H9 (cell line): Measurements from ENCODE around the gene MAP3K20. TPM values are rescaled to one million over a fixed set of nuclear protein-coding genes. Genes with fewer than 3 reads are reported as not detected.

Experiments
- DNase-seq: peaks from one replicate; pipeline ENCODE4 v3.0.0-alpha.2; 2017
- H2AFZ ChIP-seq: one replicate; pipeline ENCODE4 v1.6.1; 2013; ENCODE audit warnings: mild to moderate bottlenecking, low read length, control low read depth, moderate library complexity
- H2AK5ac ChIP-seq: 2 replicates; pipeline ENCODE4 v1.6.1; 2013; ENCODE audit warnings: low read length, control low read depth, mixed read lengths; ENCODE audit not compliant: insufficient read length
- H2BK120ac ChIP-seq: one replicate; pipeline ENCODE4 v1.6.1; 2013; ENCODE audit warnings: low read depth, mild to moderate bottlenecking, low read length, control low read depth, inconsistent platforms; ENCODE audit not compliant: poor library complexity, severe bottlenecking
- H2BK12ac ChIP-seq: 2 replicates; pipeline ENCODE4 v1.6.1; 2013; ENCODE audit warnings: low read length, control low read depth, mixed read lengths, low read depth; ENCODE audit not compliant: insufficient read length
- H2BK15ac ChIP-seq: 2 replicates; pipeline ENCODE4 v1.6.1; 2013; ENCODE audit warnings: low read depth, low read length, control low read depth
- H2BK20ac ChIP-seq: one replicate; pipeline ENCODE4 v1.6.1; 2013; ENCODE audit warnings: low read depth, mild to moderate bottlenecking, low read length, control low read depth, inconsistent platforms; ENCODE audit not compliant: poor library complexity, severe bottlenecking
- H2BK5ac ChIP-seq: 2 replicates; pipeline ENCODE4 v1.6.1; 2013; ENCODE audit warnings: low read length, control low read depth, mixed read lengths; ENCODE audit not compliant: insufficient read length
- H3K14ac ChIP-seq: 2 replicates; pipeline ENCODE4 v1.6.1; 2013; ENCODE audit warnings: low read length, control low read depth; ENCODE audit not compliant: insufficient read depth
- H3K18ac ChIP-seq: 2 replicates; pipeline ENCODE4 v1.6.1; 2013; ENCODE audit warnings: low read depth, mild to moderate bottlenecking, mixed read lengths, low read length, control low read depth; ENCODE audit not compliant: insufficient read length
- H3K23ac ChIP-seq: 2 replicates; pipeline ENCODE4 v1.6.1; 2013; ENCODE audit warnings: low read length, control low read depth, mixed read lengths, low read depth; ENCODE audit not compliant: insufficient read length
- H3K23me2 ChIP-seq: 2 replicates; pipeline ENCODE4 v1.6.1; 2013; ENCODE audit warnings: low read depth, mild to moderate bottlenecking, mixed read lengths, low read length, control low read depth; ENCODE audit not compliant: insufficient read length, poor library complexity, severe bottlenecking
- H3K27ac ChIP-seq: 2 replicates; pipeline ENCODE4 v1.5.1; 2013; ENCODE audit warnings: low read length, control low read depth, mixed read lengths, low read depth; ENCODE audit not compliant: insufficient read length
- H3K27me3 ChIP-seq: 2 replicates; pipeline ENCODE4 v1.6.1; 2013; ENCODE audit warnings: low read length, control low read depth, inconsistent platforms; ENCODE audit not compliant: insufficient read depth
- H3K4ac ChIP-seq: 2 replicates; pipeline ENCODE4 v1.6.1; 2013; ENCODE audit warnings: low read depth, mild to moderate bottlenecking, control low read depth, inconsistent platforms, low read length, moderate library complexity
- H3K4me1 ChIP-seq: 2 replicates; pipeline ENCODE4 v1.6.1; 2013; ENCODE audit warnings: low read length, control low read depth, inconsistent platforms; ENCODE audit not compliant: insufficient read depth
- H3K4me2 ChIP-seq: 2 replicates; pipeline ENCODE4 v1.6.1; 2013; ENCODE audit warnings: low read length, control low read depth, mixed read lengths; ENCODE audit not compliant: insufficient read length, insufficient read depth
- H3K56ac ChIP-seq: 2 replicates; pipeline ENCODE4 v1.6.1; 2013; ENCODE audit warnings: low read depth, mild to moderate bottlenecking, mixed read lengths, low read length, control low read depth; ENCODE audit not compliant: insufficient read length
- H3K79me1 ChIP-seq: 2 replicates; pipeline ENCODE4 v1.6.1; 2013; ENCODE audit warnings: low read depth, mild to moderate bottlenecking, moderate library complexity, low read length, control low read depth, inconsistent platforms; ENCODE audit not compliant: insufficient read depth, poor library complexity, severe bottlenecking
- H3K79me2 ChIP-seq: 2 replicates; pipeline ENCODE4 v1.6.1; 2013; ENCODE audit warnings: low read length, control low read depth, inconsistent platforms; ENCODE audit not compliant: insufficient read depth
- H3K9ac ChIP-seq: 2 replicates; pipeline ENCODE4 v1.6.1; 2013; ENCODE audit warnings: low read length, control low read depth, mixed read lengths; ENCODE audit not compliant: insufficient read length; ENCODE audit errors: extremely low read depth
- H3K9me3 ChIP-seq: one replicate; pipeline ENCODE4 v1.6.1; 2013; ENCODE audit warnings: low read depth, low read length, inconsistent platforms; ENCODE audit not compliant: control insufficient read depth
- H3T11ph ChIP-seq: one replicate; pipeline ENCODE4 v1.6.1; 2013; ENCODE audit warnings: mild to moderate bottlenecking, low read length, control low read depth, inconsistent platforms
- H4K20me1 ChIP-seq: one replicate; pipeline ENCODE4 v1.6.1; 2013; ENCODE audit not compliant: control insufficient read depth, insufficient read length, insufficient read depth
- H4K5ac ChIP-seq: 2 replicates; pipeline ENCODE4 v1.6.1; 2013; ENCODE audit warnings: low read depth, mild to moderate bottlenecking, mixed read lengths, low read length, control low read depth; ENCODE audit not compliant: insufficient read length
- H4K8ac ChIP-seq: replicated peaks from 2 replicates; pipeline ENCODE4 v1.6.1; 2013; ENCODE audit warnings: low read length, control low read depth, mixed read lengths, low read depth; ENCODE audit not compliant: insufficient read length
- H4K91ac ChIP-seq: 2 replicates; pipeline ENCODE4 v1.6.1; 2013; ENCODE audit warnings: low read depth, mild to moderate bottlenecking, moderate library complexity, mixed read lengths, low read length, control low read depth; ENCODE audit not compliant: insufficient read length
- H3K27ac Mint-ChIP-seq, 3 experiments: 2 replicates in 2 of 3; 3 replicates in 1 of 3; pipeline ENCODE4 v1.8.0; 2020 to 2021; ENCODE audit warnings: mixed read lengths in 3 of 3, mild to moderate bottlenecking in 1 of 3, moderate library complexity in 1 of 3
- H3K27me3 Mint-ChIP-seq: 2 replicates; pipeline ENCODE4 v1.8.0; 2021; ENCODE audit warnings: low read depth, mild to moderate bottlenecking, moderate library complexity, mixed read lengths
- H3K36me3 Mint-ChIP-seq, 3 experiments: 2 replicates in 2 of 3; 3 replicates in 1 of 3; pipeline ENCODE4 v1.8.0; 2020 to 2021; ENCODE audit warnings: low read depth in 3 of 3, mixed read lengths in 3 of 3; ENCODE audit not compliant: insufficient read depth in 1 of 3
- H3K4me1 Mint-ChIP-seq, 2 experiments: 2 replicates each; pipeline ENCODE4 v1.8.0; 2020; ENCODE audit warnings: mixed read lengths in 2 of 2
- H3K4me3 Mint-ChIP-seq, 2 experiments: 2 replicates in 1 of 2; 3 replicates in 1 of 2; pipeline ENCODE4 v1.8.0; 2020 to 2021; ENCODE audit warnings: mild to moderate bottlenecking in 2 of 2, mixed read lengths in 2 of 2, moderate library complexity in 1 of 2
- H3K9me3 Mint-ChIP-seq, 2 experiments: 2 replicates in 1 of 2; 3 replicates in 1 of 2; pipeline ENCODE4 v1.8.0; 2020; ENCODE audit warnings: mild to moderate bottlenecking in 2 of 2, mixed read lengths in 2 of 2, moderate library complexity in 1 of 2
- WGBS: extraction: QIAGEN DNeasy Blood & Tissue Kit; methylation state at CpG from one replicate; pipeline ENCODE4 v1.1.7; 2013; ENCODE audit warnings: missing lambda C conversion rate, low lambda C conversion rate, mixed read lengths; ENCODE audit not compliant: insufficient read length; ENCODE audit errors: extremely low coverage; 5-methylcytosine and 5-hydroxymethylcytosine counted together
- total RNA-seq: library from RNA; stranded (reverse); gene quantifications from 2 replicates; pipeline ENCODE4 v1.2.1, GENCODE V29; 2021
- TF ChIP-seq, protein P1 (sequence below): fragments of 200-600 bp; sonication (generic); conservative IDR thresholded peaks from 3 replicates; pipeline ENCODE4 v1.8.0; 2021; ENCODE audit warnings: antibody characterized with exemption, mild to moderate bottlenecking

The MAP3K20 gene
- total RNA-seq, 1 experiment from 2014 or later = 8.7 TPM

DNA sequence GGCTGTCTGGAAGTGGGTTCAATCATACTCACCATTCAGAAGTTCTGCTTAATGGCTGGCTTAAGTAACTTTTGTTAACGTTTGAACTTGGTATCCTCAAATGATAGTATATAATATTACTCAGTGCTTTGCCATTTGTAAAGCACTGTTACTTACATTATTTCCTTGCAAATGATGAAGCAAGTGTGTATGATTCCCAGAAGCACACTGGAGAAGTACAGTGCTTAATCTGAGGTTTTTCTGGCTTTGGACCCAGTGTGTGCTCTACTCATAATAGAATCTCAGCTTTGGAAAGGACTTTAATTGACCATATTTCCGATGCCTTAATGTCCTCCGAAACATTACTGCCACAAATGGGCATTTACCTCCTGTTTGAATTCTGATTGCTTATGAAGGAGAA, 63.3 kb downstream of the MAP3K20 start:
- Mint-ChIP-seq H3K9me3 (peaks cover 21 to 28% of the 10 kb centered on the region in 2 experiments), H3K4me3 (no peak overlapping the region), H3K27ac (no peak overlapping the region), H3K36me3 (peaks cover 12 to 31% (median 13%) of the 10 kb centered on the region in 3 experiments), H3K27me3 (no peaks in the 10 kb centered on the region; the same call in 1 of the 2 replicates), H3K4me1 (peaks cover 21 to 23% of the 10 kb centered on the region in 2 experiments)
- WGBS = no CpG with 5 or more reads among the region's 3 CpGs
- no peak overlapping the region for H3T11ph ChIP-seq
- H4K20me1 ChIP-seq = no peaks in the 10 kb centered on the region
- no peak overlapping the region for H3K4ac ChIP-seq
- H3K23ac ChIP-seq = no peak overlapping the region
- H2BK15ac ChIP-seq = no peak overlapping the region
- TF ChIP-seq, protein P1, sequence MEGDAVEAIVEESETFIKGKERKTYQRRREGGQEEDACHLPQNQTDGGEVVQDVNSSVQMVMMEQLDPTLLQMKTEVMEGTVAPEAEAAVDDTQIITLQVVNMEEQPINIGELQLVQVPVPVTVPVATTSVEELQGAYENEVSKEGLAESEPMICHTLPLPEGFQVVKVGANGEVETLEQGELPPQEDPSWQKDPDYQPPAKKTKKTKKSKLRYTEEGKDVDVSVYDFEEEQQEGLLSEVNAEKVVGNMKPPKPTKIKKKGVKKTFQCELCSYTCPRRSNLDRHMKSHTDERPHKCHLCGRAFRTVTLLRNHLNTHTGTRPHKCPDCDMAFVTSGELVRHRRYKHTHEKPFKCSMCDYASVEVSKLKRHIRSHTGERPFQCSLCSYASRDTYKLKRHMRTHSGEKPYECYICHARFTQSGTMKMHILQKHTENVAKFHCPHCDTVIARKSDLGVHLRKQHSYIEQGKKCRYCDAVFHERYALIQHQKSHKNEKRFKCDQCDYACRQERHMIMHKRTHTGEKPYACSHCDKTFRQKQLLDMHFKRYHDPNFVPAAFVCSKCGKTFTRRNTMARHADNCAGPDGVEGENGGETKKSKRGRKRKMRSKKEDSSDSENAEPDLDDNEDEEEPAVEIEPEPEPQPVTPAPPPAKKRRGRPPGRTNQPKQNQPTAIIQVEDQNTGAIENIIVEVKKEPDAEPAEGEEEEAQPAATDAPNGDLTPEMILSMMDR = no peak
- no peak overlapping the region for H2AK5ac ChIP-seq
- H3K9me3 ChIP-seq = no peaks in the 10 kb centered on the region
- no peaks in the 10 kb centered on the region for H3K79me1 ChIP-seq
- H3K18ac ChIP-seq = no peak overlapping the region
- no peak overlapping the region for H2BK12ac ChIP-seq
- H4K5ac ChIP-seq = no peak overlapping the region
- H3K79me2 ChIP-seq = no peaks in the 10 kb centered on the region
- H2BK5ac ChIP-seq = no peak overlapping the region
- no peak overlapping the region for H2BK20ac ChIP-seq
- H3K23me2 ChIP-seq = no peaks in the 10 kb centered on the region
- H3K9ac ChIP-seq = no peak overlapping the region
- no peak overlapping the region for H3K56ac ChIP-seq
- H3K4me1 ChIP-seq = no peaks in the 10 kb centered on the region; the same call in 1 of the 2 replicates
- no peak overlapping the region for H4K91ac ChIP-seq
- H3K4me2 ChIP-seq = no peak overlapping the region
- H3K27me3 ChIP-seq = no peaks in the 10 kb centered on the region
- H3K14ac ChIP-seq = no peak overlapping the region
- H2AFZ ChIP-seq = no peak overlapping the region
- H3K27ac ChIP-seq = no peak overlapping the region
- no peak for DNase-seq
- H4K8ac ChIP-seq = no peak overlapping the region
- H2BK120ac ChIP-seq = no peak overlapping the region
